Esophagus muscularis mucosa (tissue), 4 donors: ENCODE data around the gene SHROOM2.

Experiments
- EP300 ChIP-seq: sonication (generic); formaldehyde crosslinking; IDR thresholded peaks from one replicate; pipeline ENCODE4 v1.6.1; 2017; ENCODE audit warnings: antibody characterized with exemption
- POLR2A ChIP-seq: fragments of 450-650 bp; IDR thresholded peaks from one replicate; pipeline ENCODE4 v1.6.1; 2017; ENCODE audit warnings: antibody characterized with exemption, moderate library complexity, mild to moderate bottlenecking, low read depth
- POLR2AphosphoS5 ChIP-seq, 2 donors: sonication (generic); formaldehyde crosslinking; IDR thresholded peaks; one replicate each; pipeline ENCODE4 v1.6.1; 2017; ENCODE audit warnings: antibody characterized with exemption in 2 of 2
- TF ChIP-seq, protein P1 (sequence below), 3 experiments: fragments of 200-600 bp in 2 of 3; fragments of 450-650 bp in 1 of 3; sonication (generic) in 2 of 3; IDR thresholded peaks; one replicate each; pipeline ENCODE4 v1.5.1; 2017 to 2019; ENCODE audit warnings: antibody characterized with exemption in 3 of 3, mild to moderate bottlenecking in 2 of 3, moderate library complexity in 1 of 3

DNA sequence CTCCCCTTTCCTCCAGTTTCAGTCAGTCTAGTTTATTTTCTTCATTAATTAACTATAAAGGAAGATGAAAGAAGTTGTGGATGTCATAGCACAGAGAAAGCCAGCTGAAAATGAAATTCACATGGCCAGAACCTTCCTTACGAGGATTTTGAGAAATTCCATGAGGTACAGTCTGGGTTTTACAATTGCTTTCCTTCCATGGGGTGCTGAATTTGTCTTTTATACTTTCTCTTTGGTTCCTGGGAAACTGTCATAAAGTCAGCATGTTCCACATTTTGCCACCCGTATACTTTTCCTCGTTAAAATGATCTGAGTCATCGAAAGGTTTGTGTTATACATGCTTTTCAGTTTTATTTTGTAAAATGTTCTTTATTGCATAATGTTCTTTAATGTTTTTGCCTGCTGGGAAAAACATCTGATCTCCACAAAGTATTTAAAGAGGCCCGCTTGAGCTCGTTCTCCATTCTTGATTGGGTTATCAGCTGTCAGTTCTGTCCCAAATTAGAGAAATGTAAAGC, 102.8 kb downstream of the SHROOM2 start:
- TF ChIP-seq, protein P1, sequence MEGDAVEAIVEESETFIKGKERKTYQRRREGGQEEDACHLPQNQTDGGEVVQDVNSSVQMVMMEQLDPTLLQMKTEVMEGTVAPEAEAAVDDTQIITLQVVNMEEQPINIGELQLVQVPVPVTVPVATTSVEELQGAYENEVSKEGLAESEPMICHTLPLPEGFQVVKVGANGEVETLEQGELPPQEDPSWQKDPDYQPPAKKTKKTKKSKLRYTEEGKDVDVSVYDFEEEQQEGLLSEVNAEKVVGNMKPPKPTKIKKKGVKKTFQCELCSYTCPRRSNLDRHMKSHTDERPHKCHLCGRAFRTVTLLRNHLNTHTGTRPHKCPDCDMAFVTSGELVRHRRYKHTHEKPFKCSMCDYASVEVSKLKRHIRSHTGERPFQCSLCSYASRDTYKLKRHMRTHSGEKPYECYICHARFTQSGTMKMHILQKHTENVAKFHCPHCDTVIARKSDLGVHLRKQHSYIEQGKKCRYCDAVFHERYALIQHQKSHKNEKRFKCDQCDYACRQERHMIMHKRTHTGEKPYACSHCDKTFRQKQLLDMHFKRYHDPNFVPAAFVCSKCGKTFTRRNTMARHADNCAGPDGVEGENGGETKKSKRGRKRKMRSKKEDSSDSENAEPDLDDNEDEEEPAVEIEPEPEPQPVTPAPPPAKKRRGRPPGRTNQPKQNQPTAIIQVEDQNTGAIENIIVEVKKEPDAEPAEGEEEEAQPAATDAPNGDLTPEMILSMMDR (IDR thresholded peaks at IDR 0.05), result no peak
- TF ChIP-seq POLR2A (no peak), POLR2AphosphoS5 (IDR thresholded peaks at IDR 0.05) (no peak), EP300 (no peak)
